Measurements from ENCODE around the gene PARD3B. TPM values are rescaled to one million over a fixed set of nuclear protein-coding genes. Genes with fewer than 3 reads are reported as not detected.

The PARD3B gene
- total RNA-seq, 1 experiment from 2014 or later, result 2.0 TPM

DNA sequence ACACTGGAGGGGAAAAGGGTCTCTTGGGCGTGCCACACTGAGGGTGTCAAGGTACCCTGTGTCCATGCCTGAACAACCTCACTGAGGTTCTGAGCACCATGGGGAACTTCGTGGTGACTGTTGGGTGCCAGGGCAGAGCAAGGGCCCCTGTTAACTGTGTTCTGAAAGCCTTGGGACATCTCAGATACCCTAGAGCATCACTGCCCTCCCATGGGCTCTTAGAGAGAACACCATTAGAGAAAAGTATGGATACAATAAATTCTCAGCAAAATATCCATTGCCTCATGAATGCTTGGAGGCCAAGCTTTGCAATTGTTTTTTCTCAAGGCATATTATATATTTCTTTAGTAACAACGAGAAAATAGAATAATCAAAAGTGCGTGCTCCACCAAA, 648.6 kb downstream of the PARD3B start:
- ChIA-PET CTCF (no interaction called here), POLR2A (no interaction called here), RAD21 (ENCODE audit: low non-redundant PET in 1 of 2, low total read pairs in 2 of 2, uncharacterized antibody in 2 of 2, unreplicated experiment in 2 of 2) (no interaction called here)
- Histone ChIP-seq H3K27ac (ENCODE audit: low read depth, low read length) (no peak overlapping the region), H3K79me2 (ENCODE audit: insufficient read depth, low read length) (no peaks in the 10 kb centered on the region), H3K9me2 (ENCODE audit: insufficient read depth) (no peaks in the 10 kb centered on the region), H3K4me3 (replicated peaks in 1 of 2; ENCODE audit: low read depth in 1 of 2, low read length in 2 of 2) (no peak overlapping the region), H2AFZ (ENCODE audit: low read depth, low read length, poor library complexity, severe bottlenecking) (no peak overlapping the region), H3K27me3 (ENCODE audit: insufficient read depth, low read length) (no peaks in the 10 kb centered on the region), H3K4me2 (ENCODE audit: low read length) (no peak overlapping the region), H4K20me1 (ENCODE audit: insufficient read depth) (no peaks in the 10 kb centered on the region), H3K36me3 (ENCODE audit: control insufficient read depth in 1 of 2, insufficient read depth in 2 of 2, low read length in 2 of 2) (no peaks in the 10 kb centered on the region), H3K9ac (ENCODE audit: low read length) (no peak overlapping the region), H3K9me3 (ENCODE audit: control insufficient read depth in 1 of 2, insufficient read depth in 1 of 2, low read depth in 1 of 2, low read length in 2 of 2) (no peaks in the 10 kb centered on the region), H3K4me1 (ENCODE audit: control insufficient read depth in 1 of 2, insufficient read depth in 2 of 2, low read length in 2 of 2) (no peaks in the 10 kb centered on the region)
- intact Hi-C loops (cut with micrococcal nuclease), result no loop called here
- ATAC-seq (no peak), DNase-seq (ENCODE audit: low read depth, low spot score) (no peak)
- BruUV-seq (replicated peaks), result no TSS peak
- TF ChIP-seq ELF1 (IDR thresholded peaks at IDR 0.05; ENCODE audit: borderline replicate concordance, low read depth) (no peak), EGR1 (IDR thresholded peaks at IDR 0.05; ENCODE audit: low read depth) (no peak), POLR2A (IDR thresholded peaks at IDR 0.05; ENCODE audit: borderline replicate concordance, extremely low read depth, insufficient read depth, insufficient read length) (no peak), ZFX (IDR thresholded peaks at IDR 0.05) (no peak), SP1 (IDR thresholded peaks at IDR 0.05; ENCODE audit: low read depth) (no peak), RAD21 (IDR thresholded peaks at IDR 0.05; ENCODE audit: low read depth) (no peak), CBX3 (IDR thresholded peaks at IDR 0.05; ENCODE audit: low read depth) (no peak), EZH2 (IDR thresholded peaks at IDR 0.05) (no peak), POLR2AphosphoS5 (IDR thresholded peaks at IDR 0.05; ENCODE audit: low read depth, low read length) (no peak), SRF (IDR thresholded peaks at IDR 0.05; ENCODE audit: low read depth) (no peak)
- TF ChIP-seq, protein P1, sequence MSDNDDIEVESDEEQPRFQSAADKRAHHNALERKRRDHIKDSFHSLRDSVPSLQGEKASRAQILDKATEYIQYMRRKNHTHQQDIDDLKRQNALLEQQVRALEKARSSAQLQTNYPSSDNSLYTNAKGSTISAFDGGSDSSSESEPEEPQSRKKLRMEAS (IDR thresholded peaks at IDR 0.05), result no peak
- TF ChIP-seq, protein P2, sequence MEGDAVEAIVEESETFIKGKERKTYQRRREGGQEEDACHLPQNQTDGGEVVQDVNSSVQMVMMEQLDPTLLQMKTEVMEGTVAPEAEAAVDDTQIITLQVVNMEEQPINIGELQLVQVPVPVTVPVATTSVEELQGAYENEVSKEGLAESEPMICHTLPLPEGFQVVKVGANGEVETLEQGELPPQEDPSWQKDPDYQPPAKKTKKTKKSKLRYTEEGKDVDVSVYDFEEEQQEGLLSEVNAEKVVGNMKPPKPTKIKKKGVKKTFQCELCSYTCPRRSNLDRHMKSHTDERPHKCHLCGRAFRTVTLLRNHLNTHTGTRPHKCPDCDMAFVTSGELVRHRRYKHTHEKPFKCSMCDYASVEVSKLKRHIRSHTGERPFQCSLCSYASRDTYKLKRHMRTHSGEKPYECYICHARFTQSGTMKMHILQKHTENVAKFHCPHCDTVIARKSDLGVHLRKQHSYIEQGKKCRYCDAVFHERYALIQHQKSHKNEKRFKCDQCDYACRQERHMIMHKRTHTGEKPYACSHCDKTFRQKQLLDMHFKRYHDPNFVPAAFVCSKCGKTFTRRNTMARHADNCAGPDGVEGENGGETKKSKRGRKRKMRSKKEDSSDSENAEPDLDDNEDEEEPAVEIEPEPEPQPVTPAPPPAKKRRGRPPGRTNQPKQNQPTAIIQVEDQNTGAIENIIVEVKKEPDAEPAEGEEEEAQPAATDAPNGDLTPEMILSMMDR (IDR thresholded peaks at IDR 0.05 in 2 of 3, conservative IDR thresholded peaks at IDR 0.05 in 1 of 3; ENCODE audit: borderline replicate concordance in 1 of 3, insufficient read depth in 1 of 3, low read depth in 2 of 3, low read length in 2 of 3), result no peak
- TF ChIP-seq, protein P3, sequence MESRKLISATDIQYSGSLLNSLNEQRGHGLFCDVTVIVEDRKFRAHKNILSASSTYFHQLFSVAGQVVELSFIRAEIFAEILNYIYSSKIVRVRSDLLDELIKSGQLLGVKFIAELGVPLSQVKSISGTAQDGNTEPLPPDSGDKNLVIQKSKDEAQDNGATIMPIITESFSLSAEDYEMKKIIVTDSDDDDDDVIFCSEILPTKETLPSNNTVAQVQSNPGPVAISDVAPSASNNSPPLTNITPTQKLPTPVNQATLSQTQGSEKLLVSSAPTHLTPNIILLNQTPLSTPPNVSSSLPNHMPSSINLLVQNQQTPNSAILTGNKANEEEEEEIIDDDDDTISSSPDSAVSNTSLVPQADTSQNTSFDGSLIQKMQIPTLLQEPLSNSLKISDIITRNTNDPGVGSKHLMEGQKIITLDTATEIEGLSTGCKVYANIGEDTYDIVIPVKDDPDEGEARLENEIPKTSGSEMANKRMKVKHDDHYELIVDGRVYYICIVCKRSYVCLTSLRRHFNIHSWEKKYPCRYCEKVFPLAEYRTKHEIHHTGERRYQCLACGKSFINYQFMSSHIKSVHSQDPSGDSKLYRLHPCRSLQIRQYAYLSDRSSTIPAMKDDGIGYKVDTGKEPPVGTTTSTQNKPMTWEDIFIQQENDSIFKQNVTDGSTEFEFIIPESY (IDR thresholded peaks at IDR 0.05; ENCODE audit: extremely low read depth, insufficient replicate concordance, low read length), result no peak
- TF ChIP-seq, protein P4, sequence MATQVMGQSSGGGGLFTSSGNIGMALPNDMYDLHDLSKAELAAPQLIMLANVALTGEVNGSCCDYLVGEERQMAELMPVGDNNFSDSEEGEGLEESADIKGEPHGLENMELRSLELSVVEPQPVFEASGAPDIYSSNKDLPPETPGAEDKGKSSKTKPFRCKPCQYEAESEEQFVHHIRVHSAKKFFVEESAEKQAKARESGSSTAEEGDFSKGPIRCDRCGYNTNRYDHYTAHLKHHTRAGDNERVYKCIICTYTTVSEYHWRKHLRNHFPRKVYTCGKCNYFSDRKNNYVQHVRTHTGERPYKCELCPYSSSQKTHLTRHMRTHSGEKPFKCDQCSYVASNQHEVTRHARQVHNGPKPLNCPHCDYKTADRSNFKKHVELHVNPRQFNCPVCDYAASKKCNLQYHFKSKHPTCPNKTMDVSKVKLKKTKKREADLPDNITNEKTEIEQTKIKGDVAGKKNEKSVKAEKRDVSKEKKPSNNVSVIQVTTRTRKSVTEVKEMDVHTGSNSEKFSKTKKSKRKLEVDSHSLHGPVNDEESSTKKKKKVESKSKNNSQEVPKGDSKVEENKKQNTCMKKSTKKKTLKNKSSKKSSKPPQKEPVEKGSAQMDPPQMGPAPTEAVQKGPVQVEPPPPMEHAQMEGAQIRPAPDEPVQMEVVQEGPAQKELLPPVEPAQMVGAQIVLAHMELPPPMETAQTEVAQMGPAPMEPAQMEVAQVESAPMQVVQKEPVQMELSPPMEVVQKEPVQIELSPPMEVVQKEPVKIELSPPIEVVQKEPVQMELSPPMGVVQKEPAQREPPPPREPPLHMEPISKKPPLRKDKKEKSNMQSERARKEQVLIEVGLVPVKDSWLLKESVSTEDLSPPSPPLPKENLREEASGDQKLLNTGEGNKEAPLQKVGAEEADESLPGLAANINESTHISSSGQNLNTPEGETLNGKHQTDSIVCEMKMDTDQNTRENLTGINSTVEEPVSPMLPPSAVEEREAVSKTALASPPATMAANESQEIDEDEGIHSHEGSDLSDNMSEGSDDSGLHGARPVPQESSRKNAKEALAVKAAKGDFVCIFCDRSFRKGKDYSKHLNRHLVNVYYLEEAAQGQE (IDR thresholded peaks at IDR 0.05; ENCODE audit: low read depth), result no peak
